Measurements from ENCODE around the gene FANCE.
A peak's percentile ranks its signal among the peaks of the same experiment; 100 is the strongest.

The FANCE gene

GRCh38 chr6:35480176-35480575 lies 28.0 kb downstream of the FANCE start:
- H3K36me3 ChIP-seq (ENCODE audit: insufficient read depth, low read length), result peaks cover 78% of the 10 kb centered on the region
- no peak overlapping the region for H3K9ac ChIP-seq (ENCODE audit: low read depth, low read length)
- peaks cover 9% of the 10 kb centered on the region for H3K4me1 ChIP-seq (ENCODE audit: control insufficient read depth, insufficient read depth, low read length)
- no peaks in the 10 kb centered on the region for H3K27me3 ChIP-seq (ENCODE audit: control insufficient read depth, insufficient read depth, low read length)
- no peak overlapping the region for H3K4me3 ChIP-seq (ENCODE audit: low read length)
- H3K4me2 ChIP-seq (ENCODE audit: low read length), result no peak overlapping the region
- H3K9me3 ChIP-seq (replicated peaks; ENCODE audit: low read length), result no peaks in the 10 kb centered on the region

GRCh38 chr6:35481226-35481625 lies 29.1 kb downstream of the FANCE start:
- no peak overlapping the region for H3K4me3 ChIP-seq (ENCODE audit: low read length)
- no peaks in the 10 kb centered on the region for H3K27me3 ChIP-seq (ENCODE audit: control insufficient read depth, insufficient read depth, low read length)
- no peak overlapping the region for H3K4me2 ChIP-seq (ENCODE audit: low read length)
- H3K36me3 ChIP-seq (ENCODE audit: insufficient read depth, low read length), result peaks cover 68% of the 10 kb centered on the region
- H3K9me3 ChIP-seq (replicated peaks; ENCODE audit: low read length), result no peaks in the 10 kb centered on the region
- no peak overlapping the region for H3K9ac ChIP-seq (ENCODE audit: low read depth, low read length)
- H3K4me1 ChIP-seq (ENCODE audit: control insufficient read depth, insufficient read depth, low read length), result peaks cover 19% of the 10 kb centered on the region

- Histone ChIP-seq H3K4me2 (ENCODE audit: low read length) (no peak overlapping the region), H3K4me1 (ENCODE audit: control insufficient read depth, insufficient read depth, low read length) (peaks cover 38% of the 10 kb centered on the region), H3K27me3 (ENCODE audit: control insufficient read depth, insufficient read depth, low read length) (no peaks in the 10 kb centered on the region), H3K9me3 (replicated peaks; ENCODE audit: low read length) (no peaks in the 10 kb centered on the region), H3K9ac (ENCODE audit: low read depth, low read length) (no peak overlapping the region), H3K4me3 (ENCODE audit: low read length) (no peak overlapping the region), H3K36me3 (ENCODE audit: insufficient read depth, low read length) (peaks cover 55% of the 10 kb centered on the region)
These were observed 30.9 kb downstream of the FANCE start for GRCh38 chr6:35483062-35483461.

GRCh38 chr6:35483490-35483889 lies 31.4 kb downstream of the FANCE start:
- no peak overlapping the region for H3K4me2 ChIP-seq (ENCODE audit: low read length)
- H3K36me3 ChIP-seq (ENCODE audit: insufficient read depth, low read length), result peaks cover 50% of the 10 kb centered on the region
- H3K27me3 ChIP-seq (ENCODE audit: control insufficient read depth, insufficient read depth, low read length), result no peaks in the 10 kb centered on the region
- peaks cover 42% of the 10 kb centered on the region for H3K4me1 ChIP-seq (ENCODE audit: control insufficient read depth, insufficient read depth, low read length)
- H3K4me3 ChIP-seq (ENCODE audit: low read length), result no peak overlapping the region
- no peak overlapping the region for H3K9ac ChIP-seq (ENCODE audit: low read depth, low read length)
- no peaks in the 10 kb centered on the region for H3K9me3 ChIP-seq (replicated peaks; ENCODE audit: low read length)

- Histone ChIP-seq H3K4me3 (ENCODE audit: low read length) (no peak overlapping the region), H3K9me3 (replicated peaks; ENCODE audit: low read length) (no peaks in the 10 kb centered on the region), H3K4me2 (ENCODE audit: low read length) (no peak overlapping the region), H3K27me3 (ENCODE audit: control insufficient read depth, insufficient read depth, low read length) (no peaks in the 10 kb centered on the region), H3K9ac (ENCODE audit: low read depth, low read length) (no peak overlapping the region), H3K4me1 (ENCODE audit: control insufficient read depth, insufficient read depth, low read length) (peaks cover 43% of the 10 kb centered on the region), H3K36me3 (ENCODE audit: insufficient read depth, low read length) (peaks cover 48% of the 10 kb centered on the region)
These were observed 31.9 kb downstream of the FANCE start for GRCh38 chr6:35483893-35484645.

- Histone ChIP-seq H3K9ac (ENCODE audit: low read depth, low read length) (peak overlapping the region; percentile 85), H3K4me1 (ENCODE audit: control insufficient read depth, insufficient read depth, low read length) (peaks cover 52% of the 10 kb centered on the region), H3K4me3 (ENCODE audit: low read length) (peak overlapping the region; percentile 47), H3K27me3 (ENCODE audit: control insufficient read depth, insufficient read depth, low read length) (no peaks in the 10 kb centered on the region), H3K36me3 (ENCODE audit: insufficient read depth, low read length) (peaks cover 39% of the 10 kb centered on the region), H3K4me2 (ENCODE audit: low read length) (peak overlapping the region; percentile 74), H3K9me3 (replicated peaks; ENCODE audit: low read length) (no peaks in the 10 kb centered on the region)
These were observed 32.8 kb downstream of the FANCE start for GRCh38 chr6:35484921-35485392.

- Histone ChIP-seq H3K9me3 (replicated peaks; ENCODE audit: low read length) (no peaks in the 10 kb centered on the region), H3K4me2 (ENCODE audit: low read length) (peak overlapping the region; percentile 74), H3K4me1 (ENCODE audit: control insufficient read depth, insufficient read depth, low read length) (peaks cover 56% of the 10 kb centered on the region), H3K36me3 (ENCODE audit: insufficient read depth, low read length) (peaks cover 37% of the 10 kb centered on the region), H3K27me3 (ENCODE audit: control insufficient read depth, insufficient read depth, low read length) (no peaks in the 10 kb centered on the region), H3K4me3 (ENCODE audit: low read length) (peak overlapping the region; percentile 49), H3K9ac (ENCODE audit: low read depth, low read length) (peak overlapping the region; percentile 85)
These were observed 33.3 kb downstream of the FANCE start for GRCh38 chr6:35485402-35485877.

GRCh38 chr6:35486005-35486925 lies 34.1 kb downstream of the FANCE start:
- H3K4me1 ChIP-seq (ENCODE audit: control insufficient read depth, insufficient read depth, low read length), result peaks cover 65% of the 10 kb centered on the region
- H3K4me2 ChIP-seq (ENCODE audit: low read length), result peak overlapping the region; percentile 74
- H3K27me3 ChIP-seq (ENCODE audit: control insufficient read depth, insufficient read depth, low read length), result no peaks in the 10 kb centered on the region
- peaks cover 31% of the 10 kb centered on the region for H3K36me3 ChIP-seq (ENCODE audit: insufficient read depth, low read length)
- H3K4me3 ChIP-seq (ENCODE audit: low read length), result peak overlapping the region; percentile 49
- H3K9ac ChIP-seq (ENCODE audit: low read depth, low read length), result peak overlapping the region; percentile 85
- no peaks in the 10 kb centered on the region for H3K9me3 ChIP-seq (replicated peaks; ENCODE audit: low read length)

GRCh38 chr6:35487658-35488516 lies 35.7 kb downstream of the FANCE start:
- H3K4me2 ChIP-seq (ENCODE audit: low read length), result peak overlapping the region; percentile 35
- H3K9me3 ChIP-seq (replicated peaks; ENCODE audit: low read length), result no peaks in the 10 kb centered on the region
- peaks cover 81% of the 10 kb centered on the region for H3K4me1 ChIP-seq (ENCODE audit: control insufficient read depth, insufficient read depth, low read length)
- peak overlapping the region; percentile 52 for H3K9ac ChIP-seq (ENCODE audit: low read depth, low read length)
- H3K36me3 ChIP-seq (ENCODE audit: insufficient read depth, low read length), result peaks cover 18% of the 10 kb centered on the region
- H3K27me3 ChIP-seq (ENCODE audit: control insufficient read depth, insufficient read depth, low read length), result no peaks in the 10 kb centered on the region
- no peak overlapping the region for H3K4me3 ChIP-seq (ENCODE audit: low read length)

GRCh38 chr6:35488517-35488862 lies 36.4 kb downstream of the FANCE start:
- Histone ChIP-seq H3K9ac (ENCODE audit: low read depth, low read length) (peak overlapping the region; percentile 52), H3K4me3 (ENCODE audit: low read length) (no peak overlapping the region), H3K27me3 (ENCODE audit: control insufficient read depth, insufficient read depth, low read length) (no peaks in the 10 kb centered on the region), H3K4me1 (ENCODE audit: control insufficient read depth, insufficient read depth, low read length) (peaks cover 87% of the 10 kb centered on the region), H3K4me2 (ENCODE audit: low read length) (peak overlapping the region; percentile 35), H3K9me3 (replicated peaks; ENCODE audit: low read length) (no peaks in the 10 kb centered on the region), H3K36me3 (ENCODE audit: insufficient read depth, low read length) (peaks cover 15% of the 10 kb centered on the region)

GRCh38 chr6:35489066-35489465 lies 36.9 kb downstream of the FANCE start:
- Histone ChIP-seq H3K36me3 (ENCODE audit: insufficient read depth, low read length) (peaks cover 12% of the 10 kb centered on the region), H3K27me3 (ENCODE audit: control insufficient read depth, insufficient read depth, low read length) (no peaks in the 10 kb centered on the region), H3K9me3 (replicated peaks; ENCODE audit: low read length) (no peaks in the 10 kb centered on the region), H3K4me1 (ENCODE audit: control insufficient read depth, insufficient read depth, low read length) (peaks cover 93% of the 10 kb centered on the region), H3K9ac (ENCODE audit: low read depth, low read length) (no peak overlapping the region), H3K4me3 (ENCODE audit: low read length) (no peak overlapping the region), H3K4me2 (ENCODE audit: low read length) (no peak overlapping the region)
